ENCODE data around the gene DLX3.
A peak's percentile ranks its signal among the peaks of the same experiment; 100 is the strongest.

The DLX3 gene

GRCh38 chr17:49975531-49975930 lies 19.5 kb downstream of the DLX3 start:
- TF ChIP-seq CTCF (IDR thresholded peaks at IDR 0.05; ENCODE audit: low read depth, low read length): no peak

GRCh38 chr17:49973271-49973615 lies 21.8 kb downstream of the DLX3 start:
- Histone ChIP-seq H3K4me1 (no peaks in the 10 kb centered on the region), H3K27me3 (peaks cover 61% of the 10 kb centered on the region), H3K36me3 (no peaks in the 10 kb centered on the region), H3K9me3 (no peaks in the 10 kb centered on the region), H3K4me3 (ENCODE audit: low read depth, low read length) (no peak overlapping the region)
- no peak for TF ChIP-seq CTCF (IDR thresholded peaks at IDR 0.05; ENCODE audit: low read depth, low read length)
- no peak for DNase-seq

More at GRCh38 chr17:49975531-49975930, 19.5 kb downstream of the DLX3 start:
- no peak for DNase-seq
- H3K9me3 ChIP-seq: no peaks in the 10 kb centered on the region
- H3K27me3 ChIP-seq: peaks cover 41% of the 10 kb centered on the region
- no peaks in the 10 kb centered on the region for H3K4me1 ChIP-seq
- H3K36me3 ChIP-seq: no peaks in the 10 kb centered on the region
- H3K4me3 ChIP-seq (ENCODE audit: low read depth, low read length): no peak overlapping the region

- no peak overlapping the region for H3K4me3 ChIP-seq (ENCODE audit: low read depth, low read length)
- TF ChIP-seq CTCF (IDR thresholded peaks at IDR 0.05; ENCODE audit: low read depth, low read length): no peak
- H3K4me1 ChIP-seq: no peaks in the 10 kb centered on the region
- H3K27me3 ChIP-seq: peaks cover 67% of the 10 kb centered on the region
- no peaks in the 10 kb centered on the region for H3K36me3 ChIP-seq
- DNase-seq: no peak
- H3K9me3 ChIP-seq: no peaks in the 10 kb centered on the region
Observed at GRCh38 chr17:49972486-49973270, 22.3 kb downstream of the DLX3 start.

- peak; percentile 47 for DNase-seq
- peaks cover 74% of the 10 kb centered on the region for H3K27me3 ChIP-seq
- no peak for TF ChIP-seq CTCF (IDR thresholded peaks at IDR 0.05; ENCODE audit: low read depth, low read length)
- H3K36me3 ChIP-seq: no peaks in the 10 kb centered on the region
- H3K4me1 ChIP-seq: no peaks in the 10 kb centered on the region
- no peaks in the 10 kb centered on the region for H3K9me3 ChIP-seq
- H3K4me3 ChIP-seq (ENCODE audit: low read depth, low read length): no peak overlapping the region
Observed at GRCh38 chr17:49971848-49972485, 23.1 kb downstream of the DLX3 start.

- Histone ChIP-seq H3K27me3 (peaks cover 80% of the 10 kb centered on the region), H3K4me1 (no peaks in the 10 kb centered on the region), H3K9me3 (no peaks in the 10 kb centered on the region), H3K36me3 (no peaks in the 10 kb centered on the region), H3K4me3 (ENCODE audit: low read depth, low read length) (no peak overlapping the region)
- DNase-seq: no peak
- TF ChIP-seq CTCF (IDR thresholded peaks at IDR 0.05; ENCODE audit: low read depth, low read length): no peak
Observed at GRCh38 chr17:49971199-49971847, 23.7 kb downstream of the DLX3 start.

GRCh38 chr17:49970498-49970897 lies 24.5 kb downstream of the DLX3 start:
- Histone ChIP-seq H3K4me1 (no peaks in the 10 kb centered on the region), H3K36me3 (no peaks in the 10 kb centered on the region), H3K27me3 (peaks cover 89% of the 10 kb centered on the region), H3K9me3 (no peaks in the 10 kb centered on the region), H3K4me3 (ENCODE audit: low read depth, low read length) (no peak overlapping the region)
- TF ChIP-seq CTCF (IDR thresholded peaks at IDR 0.05; ENCODE audit: low read depth, low read length): no peak
- DNase-seq: no peak
